GM18951 (cell line): Measurements from ENCODE around the gene TEX14.

Experiments used
- POLR2A ChIP-seq: IDR thresholded peaks from 4 replicates; pipeline ENCODE4 v1.6.1; 2011; ENCODE audit warnings: mild to moderate bottlenecking; ENCODE audit not compliant: insufficient read length, insufficient read depth; ENCODE audit errors: extremely low read depth
- in situ Hi-C: fragments of 300-500 bp; cut with MboI; formaldehyde crosslinking; loops from one replicate; pipeline ENCODE4 v1.12.0; 2022; ENCODE audit warnings: low sequenced_read_pairs, mixed read lengths, inconsistent platforms; ENCODE audit not compliant: unreplicated experiment

TEX14 gene

GRCh38 chr17:58585554-58585953 lies 106.3 kb downstream of the TEX14 start:
- in situ Hi-C loops = loop anchor here (10.0 kb wide), 1 partner anchor 419 kb away; no protein-coding TSS in a partner anchor
- TF ChIP-seq POLR2A = no peak

DNA sequence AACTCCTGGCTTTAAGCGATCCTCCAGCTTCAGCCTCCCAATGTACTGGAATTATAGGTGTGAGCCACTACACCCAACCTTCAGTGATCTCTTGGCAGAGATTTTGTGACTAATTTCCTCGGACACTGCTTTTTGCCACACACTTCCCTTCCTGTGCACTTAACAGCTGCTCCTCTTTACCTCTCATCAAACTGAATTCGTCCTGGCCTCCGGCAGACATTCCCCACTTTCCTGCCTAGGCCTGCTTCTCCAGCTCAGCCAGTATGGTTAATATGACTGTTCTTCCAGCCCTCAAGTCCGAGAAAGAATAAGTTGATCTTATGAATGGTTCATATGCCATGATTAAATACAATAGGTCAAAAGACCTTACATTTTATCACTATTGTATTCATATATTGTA lies 108.4 kb downstream of the TEX14 start:
- no peak for TF ChIP-seq POLR2A
- in situ Hi-C loops = loop anchor here (10.0 kb wide), 1 partner anchor 421 kb away; no protein-coding TSS in a partner anchor

DNA sequence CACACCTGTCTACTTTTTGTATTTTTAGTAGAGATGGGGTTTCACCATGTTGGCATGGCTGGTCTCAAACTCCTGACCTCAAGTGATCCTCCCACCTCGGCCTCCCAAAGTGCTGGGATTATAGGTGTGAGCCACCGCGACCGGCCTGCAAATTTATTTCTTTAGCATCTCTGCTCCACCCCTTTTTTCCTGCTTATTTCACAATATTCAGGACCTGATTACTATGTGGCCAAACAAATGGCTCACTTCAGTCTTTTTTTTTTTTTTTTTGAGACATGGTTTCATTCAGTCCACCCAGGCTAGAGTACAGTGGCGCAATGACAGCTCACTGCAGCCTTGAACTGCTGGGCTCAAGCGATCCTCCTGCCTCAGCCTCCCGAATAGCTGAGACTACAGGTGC lies 109.1 kb downstream of the TEX14 start:
- in situ Hi-C loops = loop anchor here (10.0 kb wide), 1 partner anchor 422 kb away; no protein-coding TSS in a partner anchor

GRCh38 chr17:58580671-58581070 lies 111.2 kb downstream of the TEX14 start:
- in situ Hi-C loops = loop anchor here (10.0 kb wide), 1 partner anchor 424 kb away; no protein-coding TSS in a partner anchor
- TF ChIP-seq POLR2A = no peak

- in situ Hi-C loops = no loop called here
These were observed 114.1 kb downstream of the TEX14 start for GRCh38 chr17:58577696-58578095.

DNA sequence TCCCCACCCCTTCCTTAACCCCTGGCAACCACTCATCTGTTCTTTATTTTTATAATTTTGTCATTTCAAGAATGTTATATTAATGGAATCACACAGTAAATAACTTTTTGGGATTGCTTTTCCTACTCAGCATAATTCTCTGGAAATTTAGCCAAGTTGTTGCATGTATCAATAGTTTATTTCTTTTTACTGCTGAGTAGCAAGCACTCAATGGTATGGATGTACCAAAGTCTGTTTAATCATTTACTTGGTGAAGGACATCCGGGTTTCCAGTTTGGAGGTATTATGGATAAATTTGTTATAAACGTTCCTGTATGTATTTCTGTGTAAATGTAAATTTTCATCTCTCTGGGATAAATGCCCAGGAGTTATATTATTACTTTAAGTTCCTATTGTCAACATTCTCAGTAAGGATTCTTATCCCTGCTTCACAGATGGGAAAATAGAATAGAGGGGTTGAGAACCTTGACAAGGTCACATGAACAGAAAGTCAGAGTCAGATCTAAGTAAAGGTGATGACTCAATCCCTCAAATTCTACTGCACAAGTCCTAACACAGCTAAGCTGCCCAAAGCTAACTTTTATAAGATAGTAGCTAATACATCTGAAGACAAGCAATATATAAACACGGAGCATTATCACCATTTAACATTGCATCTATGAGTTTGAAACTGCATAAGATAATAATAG lies 115.0 kb downstream of the TEX14 start:
- TF ChIP-seq POLR2A = no peak
- in situ Hi-C loops = no loop called here

More at GRCh38 chr17:58577696-58578095, 114.1 kb downstream of the TEX14 start:
- TF ChIP-seq POLR2A = no peak

DNA sequence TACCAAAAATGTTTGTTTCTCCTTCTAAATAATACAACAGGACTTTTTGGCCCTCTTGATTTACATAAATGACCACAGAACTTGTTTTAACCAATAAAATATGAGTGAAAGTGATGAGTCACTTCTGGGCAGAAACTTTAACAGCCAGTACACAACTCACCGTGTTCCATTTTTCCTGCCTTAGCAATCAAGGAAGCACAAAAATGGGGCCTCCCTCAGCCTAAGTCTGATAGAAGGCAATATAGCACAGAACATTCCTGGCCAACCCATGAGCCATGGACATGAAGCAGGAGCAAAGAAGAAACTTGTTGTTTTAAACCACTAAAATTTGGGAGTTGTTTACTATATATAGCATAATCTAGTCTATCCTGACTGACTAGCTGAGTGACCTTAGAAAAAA lies 116.3 kb downstream of the TEX14 start:
- TF ChIP-seq POLR2A = no peak
- in situ Hi-C loops = no loop called here

- in situ Hi-C loops = no loop called here
- no peak for TF ChIP-seq POLR2A
These were observed 117.8 kb downstream of the TEX14 start for GRCh38 chr17:58574025-58574424.

- in situ Hi-C loops = no loop called here
- TF ChIP-seq POLR2A = no peak
These were observed 119.0 kb downstream of the TEX14 start for GRCh38 chr17:58572846-58573245.

- in situ Hi-C loops = no loop called here
- TF ChIP-seq POLR2A = no peak
These were observed 121.1 kb downstream of the TEX14 start for GRCh38 chr17:58570758-58571157.

DNA sequence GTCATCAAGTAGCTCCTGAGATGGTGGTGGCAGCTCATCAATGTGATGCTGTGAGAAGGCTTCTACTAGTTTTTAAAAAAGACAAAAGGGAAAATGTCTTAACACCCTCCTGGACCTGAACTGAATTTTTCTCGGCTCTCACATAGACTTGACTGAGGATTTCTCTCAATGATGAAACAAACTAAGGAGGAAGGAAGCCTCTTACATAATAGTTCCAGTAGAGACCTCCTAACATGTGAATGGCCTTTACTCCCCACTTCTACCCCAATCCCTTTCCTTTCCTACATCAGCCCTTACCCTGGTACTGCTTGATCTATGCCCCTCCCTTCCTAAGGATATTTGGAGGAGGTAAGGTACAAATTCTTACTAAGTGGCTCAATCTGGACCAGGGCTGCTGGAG lies 122.6 kb downstream of the TEX14 start:
- in situ Hi-C loops = no loop called here
- TF ChIP-seq POLR2A = no peak

DNA sequence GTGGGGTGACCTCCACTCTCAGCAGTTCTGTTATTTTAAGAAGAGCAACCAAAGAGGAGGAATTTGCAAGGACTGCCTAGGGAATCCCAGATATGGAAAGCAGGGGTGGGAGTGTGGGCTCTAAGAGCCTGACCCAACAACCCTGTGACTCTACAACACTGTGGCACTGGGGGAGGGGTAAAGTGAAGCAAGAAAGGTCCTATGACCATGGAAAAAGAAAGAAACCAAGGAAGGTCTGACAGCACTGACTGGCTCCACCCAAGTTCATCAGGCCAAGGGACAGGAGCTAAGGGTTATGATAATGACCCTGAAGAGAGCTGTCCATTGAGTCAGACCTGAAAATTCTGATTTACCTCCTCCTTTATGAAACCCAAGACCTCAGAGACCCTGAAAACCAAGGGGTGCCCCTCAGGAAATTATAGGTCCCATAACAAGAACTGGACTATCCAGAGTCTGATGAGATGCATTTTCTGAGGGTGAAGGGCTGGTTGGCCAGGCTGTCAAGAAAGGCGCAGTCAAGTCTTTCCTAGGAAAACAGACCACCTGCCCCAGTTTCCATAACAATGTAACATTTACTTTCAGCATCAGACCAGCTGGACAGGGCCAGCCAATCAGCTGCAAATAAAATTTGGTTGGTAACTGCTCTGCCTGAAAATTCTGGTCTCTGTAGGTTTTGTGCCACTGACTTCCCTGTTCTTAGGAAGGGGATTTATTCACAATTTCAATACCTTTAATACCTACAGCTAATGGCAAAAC lies 123.6 kb downstream of the TEX14 start:
- no peak for TF ChIP-seq POLR2A

GRCh38 chr17:58565389-58566311 lies 126.2 kb downstream of the TEX14 start:
- in situ Hi-C loops = no loop called here
- TF ChIP-seq POLR2A = no peak

More for the DNA sequence above, 123.6 kb downstream of the TEX14 start:
- in situ Hi-C loops = no loop called here
